Effector memory CD4-positive, alpha-beta T cell (primary cell): Measurements from ENCODE around the gene ACSS1.

Experiments used
- DNase-seq, 3 donors: peaks; one replicate each; pipeline ENCODE4 v3.0.0-alpha.2; 2020
- H3K27ac ChIP-seq: 2 replicates; pipeline ENCODE4 v1.7.0; 2013; ENCODE audit warnings: mild to moderate bottlenecking, low read length, moderate library complexity; ENCODE audit not compliant: insufficient read depth, poor library complexity, severe bottlenecking
- H3K27me3 ChIP-seq: replicated peaks from 2 replicates; pipeline ENCODE4 v1.7.0; 2013; ENCODE audit warnings: mild to moderate bottlenecking, low read length; ENCODE audit not compliant: insufficient read depth, control insufficient read depth, poor library complexity, severe bottlenecking
- H3K36me3 ChIP-seq: 2 replicates; pipeline ENCODE4 v1.7.0; 2013; ENCODE audit warnings: mild to moderate bottlenecking, low read length, moderate library complexity; ENCODE audit not compliant: control insufficient read depth, insufficient read depth
- H3K4me1 ChIP-seq: 2 replicates; pipeline ENCODE4 v1.7.0; 2013; ENCODE audit warnings: low read length, mild to moderate bottlenecking; ENCODE audit not compliant: control insufficient read depth, insufficient read depth, poor library complexity, severe bottlenecking
- H3K4me3 ChIP-seq: 2 replicates; pipeline ENCODE4 v1.7.0; 2013; ENCODE audit warnings: low read length, low read depth, mild to moderate bottlenecking; ENCODE audit not compliant: insufficient read depth, poor library complexity, severe bottlenecking
- H3K9me3 ChIP-seq: 2 replicates; pipeline ENCODE4 v1.7.0; 2013; ENCODE audit warnings: mild to moderate bottlenecking, low read length, moderate library complexity; ENCODE audit not compliant: control insufficient read depth

Gene ACSS1

GRCh38 chr20:25032065-25032477, 25.9 kb downstream of the ACSS1 start:
- no peak overlapping the region for H3K4me3 ChIP-seq
- H3K27ac ChIP-seq: no peak overlapping the region
- peaks cover 12% of the 10 kb centered on the region for H3K36me3 ChIP-seq
- peaks cover 9% of the 10 kb centered on the region for H3K4me1 ChIP-seq
- no peaks in the 10 kb centered on the region for H3K9me3 ChIP-seq
- no peaks in the 10 kb centered on the region for H3K27me3 ChIP-seq
- no peak for DNase-seq

DNA sequence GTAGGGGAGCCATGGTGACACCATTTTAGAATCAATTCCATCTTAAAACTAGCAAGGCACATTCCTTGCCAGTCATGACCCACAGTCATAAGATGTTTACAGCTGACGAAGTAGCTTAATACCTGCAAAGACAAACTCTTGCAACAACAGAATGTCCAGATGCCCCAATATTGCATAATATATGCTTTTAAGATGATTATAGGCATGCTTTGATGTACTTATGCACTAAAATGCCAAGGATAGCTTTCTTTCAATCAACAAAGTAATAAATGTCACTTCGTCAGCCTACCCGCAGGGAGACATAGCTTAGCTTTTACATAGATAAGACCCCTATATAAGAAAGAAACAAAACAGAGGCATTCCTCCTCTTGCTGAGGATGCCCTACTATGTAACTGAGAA, 26.7 kb downstream of the ACSS1 start:
- Histone ChIP-seq H3K4me1 (peaks cover 5% of the 10 kb centered on the region), H3K4me3 (no peak overlapping the region), H3K36me3 (peaks cover 12% of the 10 kb centered on the region), H3K27ac (no peak overlapping the region), H3K9me3 (no peaks in the 10 kb centered on the region), H3K27me3 (no peaks in the 10 kb centered on the region)
- DNase-seq: no peak

- Histone ChIP-seq H3K27me3 (no peaks in the 10 kb centered on the region), H3K4me1 (peaks cover under 1% of the 10 kb centered on the region), H3K27ac (no peak overlapping the region), H3K36me3 (peaks cover 12% of the 10 kb centered on the region), H3K9me3 (no peaks in the 10 kb centered on the region), H3K4me3 (no peak overlapping the region)
- no peak for DNase-seq
Measured at GRCh38 chr20:25030649-25031207, 27.2 kb downstream of the ACSS1 start.

GRCh38 chr20:25030007-25030648, 27.8 kb downstream of the ACSS1 start:
- no peaks in the 10 kb centered on the region for H3K9me3 ChIP-seq
- H3K27ac ChIP-seq: no peak overlapping the region
- DNase-seq: no peak
- peaks cover 12% of the 10 kb centered on the region for H3K36me3 ChIP-seq
- H3K4me3 ChIP-seq: no peak overlapping the region
- no peaks in the 10 kb centered on the region for H3K4me1 ChIP-seq
- H3K27me3 ChIP-seq: no peaks in the 10 kb centered on the region

- Histone ChIP-seq H3K4me3 (no peak overlapping the region), H3K36me3 (peaks cover 29% of the 10 kb centered on the region), H3K27ac (no peak overlapping the region), H3K9me3 (no peaks in the 10 kb centered on the region), H3K4me1 (no peaks in the 10 kb centered on the region), H3K27me3 (no peaks in the 10 kb centered on the region)
- no peak for DNase-seq
Measured at GRCh38 chr20:25025986-25026605, 31.8 kb downstream of the ACSS1 start.

DNA sequence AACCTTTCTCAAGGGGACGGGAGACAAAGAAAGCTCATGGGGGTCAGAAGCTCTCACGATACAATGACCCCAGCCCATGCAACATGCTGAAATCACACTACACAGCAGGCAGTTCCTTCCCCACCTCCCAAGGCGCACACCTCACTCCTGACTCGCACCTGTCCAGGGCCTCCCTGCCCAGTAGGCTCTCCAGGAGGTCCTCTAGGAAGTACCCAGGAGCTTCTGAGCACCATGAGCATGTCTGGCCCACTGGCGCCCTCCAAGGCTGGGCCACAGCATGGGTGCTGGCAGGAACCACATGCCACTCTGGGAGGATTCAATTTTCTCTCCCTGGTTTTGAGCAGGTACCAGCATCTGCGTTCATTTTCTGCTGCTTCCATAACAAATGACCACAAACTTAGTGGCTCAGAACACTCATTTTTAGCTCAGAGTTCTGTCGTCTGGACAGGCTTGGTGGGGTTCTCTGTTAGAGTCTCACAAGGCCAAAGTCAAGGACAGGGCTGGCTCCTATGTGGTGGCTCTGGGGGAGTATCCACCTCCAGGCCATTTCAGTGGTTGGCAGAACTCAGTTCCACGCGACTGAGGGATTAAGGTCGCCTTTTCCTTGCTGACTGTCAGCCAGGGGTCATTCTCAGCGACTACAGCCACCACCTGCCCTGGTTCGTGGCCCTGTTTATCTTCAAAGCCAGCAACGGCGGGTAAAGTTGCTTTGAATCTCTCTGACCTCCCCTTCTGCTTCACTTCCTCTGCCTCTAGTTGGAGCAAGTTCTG, 32.7 kb downstream of the ACSS1 start:
- Histone ChIP-seq H3K36me3 (peaks cover 33% of the 10 kb centered on the region), H3K4me1 (no peaks in the 10 kb centered on the region), H3K27ac (no peak overlapping the region), H3K27me3 (no peaks in the 10 kb centered on the region), H3K9me3 (no peaks in the 10 kb centered on the region), H3K4me3 (no peak overlapping the region)
- DNase-seq: no peak

GRCh38 chr20:25024171-25024570, 33.8 kb downstream of the ACSS1 start:
- no peak overlapping the region for H3K4me3 ChIP-seq
- H3K4me1 ChIP-seq: no peaks in the 10 kb centered on the region
- no peak for DNase-seq
- no peak overlapping the region for H3K27ac ChIP-seq
- no peaks in the 10 kb centered on the region for H3K9me3 ChIP-seq
- peaks cover 33% of the 10 kb centered on the region for H3K36me3 ChIP-seq
- no peaks in the 10 kb centered on the region for H3K27me3 ChIP-seq

DNA sequence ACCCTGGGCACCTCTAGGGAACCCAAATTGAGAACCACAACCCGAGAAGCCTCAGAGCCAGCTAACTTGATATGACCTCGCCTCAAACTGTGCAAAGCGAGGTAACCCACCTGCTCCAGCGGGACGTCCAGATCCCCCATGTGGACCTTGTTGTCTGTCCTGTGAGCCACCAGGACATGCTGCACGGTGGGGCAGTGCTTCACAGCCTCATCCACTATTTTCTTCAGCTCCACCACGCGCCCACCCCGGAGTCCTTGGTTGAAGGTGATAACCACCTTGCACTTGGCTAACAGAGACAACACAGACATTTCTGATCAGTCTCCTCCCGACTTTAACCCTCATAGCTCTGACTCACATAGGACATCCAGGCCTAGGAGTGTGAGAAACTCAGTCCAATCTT, 34.6 kb downstream of the ACSS1 start:
- no peak overlapping the region for H3K27ac ChIP-seq
- H3K27me3 ChIP-seq: no peaks in the 10 kb centered on the region
- DNase-seq: no peak
- no peaks in the 10 kb centered on the region for H3K9me3 ChIP-seq
- H3K4me3 ChIP-seq: no peak overlapping the region
- peaks cover 30% of the 10 kb centered on the region for H3K36me3 ChIP-seq
- no peaks in the 10 kb centered on the region for H3K4me1 ChIP-seq

- DNase-seq: no peak
- peaks cover 27% of the 10 kb centered on the region for H3K36me3 ChIP-seq
- H3K9me3 ChIP-seq: no peaks in the 10 kb centered on the region
- H3K4me3 ChIP-seq: no peak overlapping the region
- H3K27ac ChIP-seq: no peak overlapping the region
- no peaks in the 10 kb centered on the region for H3K4me1 ChIP-seq
- H3K27me3 ChIP-seq: no peaks in the 10 kb centered on the region
Measured at GRCh38 chr20:25022680-25023079, 35.3 kb downstream of the ACSS1 start.

- H3K27me3 ChIP-seq: no peaks in the 10 kb centered on the region
- H3K36me3 ChIP-seq: peaks cover 30% of the 10 kb centered on the region
- H3K4me1 ChIP-seq: no peaks in the 10 kb centered on the region
- no peak for DNase-seq
- no peak overlapping the region for H3K27ac ChIP-seq
- H3K9me3 ChIP-seq: no peaks in the 10 kb centered on the region
- no peak overlapping the region for H3K4me3 ChIP-seq
Measured at GRCh38 chr20:25021336-25021735, 36.6 kb downstream of the ACSS1 start.
